Measurements from ENCODE around the gene GIT1. TPM values are rescaled to one million over a fixed set of nuclear protein-coding genes. Genes with fewer than 3 reads are reported as not detected.

The GIT1 gene
- polyA plus RNA-seq, 1 of the 3 experiments (the other 2 are of a cell fraction), result 42.9 TPM

DNA sequence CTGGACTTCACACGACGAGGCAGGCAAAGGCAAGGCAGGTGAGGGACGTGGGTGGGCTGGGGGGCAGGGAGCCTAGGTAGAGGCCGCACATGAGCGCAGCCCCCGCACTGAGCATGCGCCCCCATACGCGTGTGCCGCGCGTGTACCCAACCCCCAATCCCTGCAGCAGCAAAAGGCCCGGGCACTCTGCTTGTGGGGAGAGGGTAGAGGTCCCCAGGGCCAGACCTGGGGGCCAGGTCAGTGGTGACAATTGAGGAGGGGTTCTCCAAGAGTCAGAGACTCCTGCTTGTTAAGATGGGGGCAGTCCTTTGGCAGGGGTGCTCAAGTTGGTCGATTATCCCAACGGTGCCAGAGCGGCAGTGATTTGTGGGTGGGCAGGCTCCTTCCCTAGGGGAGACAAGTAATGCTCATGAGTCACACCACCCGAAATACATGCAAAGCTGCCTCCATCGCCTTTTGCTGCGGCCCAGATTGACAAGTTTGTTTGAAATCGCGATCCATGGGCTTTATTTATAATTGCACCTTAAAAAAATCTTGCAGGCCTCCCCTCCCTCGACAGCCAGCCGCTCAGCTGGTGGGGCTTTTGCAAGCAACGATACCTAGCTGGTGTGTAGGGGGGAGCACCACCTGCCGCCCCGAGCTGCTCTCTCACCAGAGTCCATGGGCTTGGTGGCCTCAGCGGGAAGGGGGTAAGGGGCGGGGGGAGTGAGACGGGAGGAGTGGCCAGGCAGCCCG is 1.1 kb upstream of the GIT1 start:
- DNase-seq, result peak; percentile 83
- H3K4me3 ChIP-seq (ENCODE audit: low read depth in 2 of 2, low read length in 1 of 2), result peak overlapping the region; percentile 56 to 91
- peak overlapping the region; percentile 61; the same call in 1 of the 2 replicates for H3K9ac ChIP-seq
- peaks cover 34% of the 10 kb centered on the region for H4K20me1 ChIP-seq (ENCODE audit: insufficient read depth)
- H3K4me1 ChIP-seq (ENCODE audit: control insufficient read depth in 1 of 2, insufficient read depth in 2 of 2, low read depth in 1 of 2, low read length in 1 of 2), result peaks cover 39 to 66% of the 10 kb centered on the region in 2 experiments
- TF ChIP-seq FOSL2 (IDR thresholded peaks at IDR 0.05; ENCODE audit: borderline replicate concordance, low read depth) (peak; percentile 23; the same call in 1 of the 2 replicates), TAF1 (IDR thresholded peaks at IDR 0.05; ENCODE audit: borderline replicate concordance, low read depth, low read length) (no peak)
- no peaks in the 10 kb centered on the region for H3K9me2 ChIP-seq
- no peaks in the 10 kb centered on the region for H3K9me3 ChIP-seq
- POLR2A ChIA-PET, result interaction anchor here (0.8 to 1.8 kb wide), 4 partner anchors 8 to 34 kb away, joined by 3 to 4 read pairs (median 4); no protein-coding TSS in a partner anchor
- 0 out of 2 replicates have a peak overlapping the region, but pooled peaks have one; percentile 91 for H2AFZ ChIP-seq (ENCODE audit: low read depth)
- H3K4me2 ChIP-seq, result peak overlapping the region; percentile 95
- peak overlapping the region; percentile 64 to 91 for H3K27ac ChIP-seq (ENCODE audit: low read depth in 2 of 2, low read length in 1 of 2)
- peaks cover 29% of the 10 kb centered on the region for H3F3A ChIP-seq (replicated peaks; ENCODE audit: insufficient read depth)
- WGBS (ENCODE audit: low lambda C conversion rate), result 31% methylated on average over 18 of the region's 30 CpGs
- CTCF ChIA-PET, result interaction anchor here (0.7 to 5.0 kb wide), 15 partner anchors 11 to 883 kb away, joined by 3 to 123 read pairs (median 8); partner anchors contain the start of genes ABHD15, CORO6 and TP53I13
- peaks cover 43% of the 10 kb centered on the region for H3K79me2 ChIP-seq (ENCODE audit: insufficient read depth)
- H3K36me3 ChIP-seq (replicated peaks in 1 of 2; ENCODE audit: control insufficient read depth in 1 of 2, insufficient read depth in 2 of 2, low read length in 1 of 2), result no peaks in the 10 kb centered on the region
- no peaks in the 10 kb centered on the region for H3K27me3 ChIP-seq (ENCODE audit: insufficient read depth)

DNA sequence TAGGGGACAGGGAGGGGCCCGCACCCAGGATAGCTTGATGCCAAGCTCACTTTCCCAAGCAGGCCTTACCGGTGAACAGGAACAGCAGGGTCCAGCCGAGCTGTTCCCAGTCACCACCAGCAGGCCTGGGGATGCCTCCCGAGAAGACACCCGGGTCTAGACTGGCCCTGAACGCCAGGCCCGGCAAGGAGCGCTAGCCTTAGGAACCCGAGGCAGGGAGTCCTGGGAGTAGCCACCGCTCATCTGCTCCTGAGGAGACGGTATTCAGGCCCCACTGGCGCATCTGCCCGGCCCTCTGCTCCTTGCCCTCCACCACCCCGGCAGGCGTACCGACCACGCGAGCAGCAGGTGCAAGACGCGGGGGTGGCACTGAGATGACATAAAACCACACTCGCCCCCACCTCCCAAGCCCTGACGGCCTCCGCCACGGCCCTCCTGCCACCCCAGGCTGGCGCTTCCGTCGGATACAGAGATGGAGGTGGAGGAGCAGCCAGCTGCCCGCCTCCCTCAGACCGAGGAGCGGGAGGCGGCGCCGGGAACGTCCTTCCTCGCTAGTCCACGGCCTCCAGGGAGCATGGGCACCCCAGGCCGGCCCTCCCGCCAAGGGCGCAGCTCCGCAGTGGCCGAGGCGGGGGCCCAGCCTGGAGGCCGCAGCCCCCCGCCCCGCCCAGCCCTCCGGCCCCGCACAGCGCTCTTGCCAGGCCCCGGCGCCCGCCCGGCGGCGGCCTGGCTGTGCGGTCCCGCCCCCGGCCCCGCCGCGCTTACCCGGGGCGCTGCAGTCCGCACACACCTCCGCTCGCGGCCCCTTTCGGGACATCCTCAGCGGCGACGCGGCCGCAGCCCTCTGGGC is 661 bp downstream of the GIT1 start:
- Histone ChIP-seq H3K4me3 (ENCODE audit: low read depth in 2 of 2, low read length in 1 of 2) (peak overlapping the region; percentile 89 to 91), H3K27me3 (ENCODE audit: insufficient read depth) (no peaks in the 10 kb centered on the region), H3K27ac (ENCODE audit: low read depth in 2 of 2, low read length in 1 of 2) (peak overlapping the region; percentile 44 to 74; a peak in 3 of 4 replicates), H3K4me2 (peak overlapping the region; percentile 99), H3K9me3 (no peaks in the 10 kb centered on the region), H3K79me2 (ENCODE audit: insufficient read depth) (peaks cover 52% of the 10 kb centered on the region), H3K36me3 (replicated peaks in 1 of 2; ENCODE audit: control insufficient read depth in 1 of 2, insufficient read depth in 2 of 2, low read length in 1 of 2) (no peaks in the 10 kb centered on the region), H3K9me2 (no peaks in the 10 kb centered on the region), H3K4me1 (ENCODE audit: control insufficient read depth in 1 of 2, insufficient read depth in 2 of 2, low read depth in 1 of 2, low read length in 1 of 2) (peaks cover 41 to 66% of the 10 kb centered on the region in 2 experiments), H3K9ac (peak overlapping the region; percentile 80), H4K20me1 (ENCODE audit: insufficient read depth) (peaks cover 51% of the 10 kb centered on the region), H3F3A (replicated peaks; ENCODE audit: insufficient read depth) (peaks cover 29% of the 10 kb centered on the region), H2AFZ (ENCODE audit: low read depth) (no peak overlapping the region; the same call in 1 of the 2 replicates)
- TF ChIP-seq, protein P1, sequence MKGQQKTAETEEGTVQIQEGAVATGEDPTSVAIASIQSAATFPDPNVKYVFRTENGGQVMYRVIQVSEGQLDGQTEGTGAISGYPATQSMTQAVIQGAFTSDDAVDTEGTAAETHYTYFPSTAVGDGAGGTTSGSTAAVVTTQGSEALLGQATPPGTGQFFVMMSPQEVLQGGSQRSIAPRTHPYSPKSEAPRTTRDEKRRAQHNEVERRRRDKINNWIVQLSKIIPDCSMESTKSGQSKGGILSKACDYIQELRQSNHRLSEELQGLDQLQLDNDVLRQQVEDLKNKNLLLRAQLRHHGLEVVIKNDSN (IDR thresholded peaks at IDR 0.05; ENCODE audit: borderline replicate concordance, low read depth), result no peak
- TF ChIP-seq NRF1 (IDR thresholded peaks at IDR 0.05; ENCODE audit: low read depth, low read length) (0 out of 2 replicates have a peak, but pooled peaks have one; percentile 7), FOSL2 (IDR thresholded peaks at IDR 0.05; ENCODE audit: borderline replicate concordance, low read depth) (no peak), TEAD4 (IDR thresholded peaks at IDR 0.05; ENCODE audit: borderline replicate concordance, insufficient read depth) (no peak), MXI1 (IDR thresholded peaks at IDR 0.05; ENCODE audit: low read depth, low read length) (0 out of 2 replicates have a peak, but pooled peaks have one; percentile 35)
- TF ChIP-seq, protein P2, sequence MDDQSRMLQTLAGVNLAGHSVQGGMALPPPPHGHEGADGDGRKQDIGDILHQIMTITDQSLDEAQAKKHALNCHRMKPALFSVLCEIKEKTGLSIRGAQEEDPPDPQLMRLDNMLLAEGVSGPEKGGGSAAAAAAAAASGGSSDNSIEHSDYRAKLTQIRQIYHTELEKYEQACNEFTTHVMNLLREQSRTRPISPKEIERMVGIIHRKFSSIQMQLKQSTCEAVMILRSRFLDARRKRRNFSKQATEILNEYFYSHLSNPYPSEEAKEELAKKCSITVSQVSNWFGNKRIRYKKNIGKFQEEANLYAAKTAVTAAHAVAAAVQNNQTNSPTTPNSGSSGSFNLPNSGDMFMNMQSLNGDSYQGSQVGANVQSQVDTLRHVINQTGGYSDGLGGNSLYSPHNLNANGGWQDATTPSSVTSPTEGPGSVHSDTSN (IDR thresholded peaks at IDR 0.05), result no peak
- ChIA-PET POLR2A (interaction anchor here (1.0 to 1.6 kb wide), 2 partner anchors 12 to 15 kb away, joined by 3 to 6 read pairs; no protein-coding TSS in a partner anchor), CTCF (interaction anchor here (0.8 to 12.7 kb wide), 7 partner anchors 9 to 345 kb away, joined by 3 to 166 read pairs (median 4); partner anchors contain the start of genes ABHD15 and TP53I13)
- WGBS (ENCODE audit: low lambda C conversion rate), result under 1% methylated on average over 24 of the region's 72 CpGs
- peak; percentile 58 for DNase-seq
